Astrocyte (in vitro differentiated cells and primary cell): ENCODE results near the gene TBC1D8.

Source experiments
- CTCF ChIP-seq: IDR thresholded peaks from 2 replicates; pipeline ENCODE4 v1.5.1; 2011; ENCODE audit warnings: low read depth, mild to moderate bottlenecking, inconsistent platforms, low read length, moderate library complexity; ENCODE audit not compliant: insufficient read depth
- EZH2 ChIP-seq: IDR thresholded peaks from 2 replicates; pipeline ENCODE4 v1.6.1; 2012; ENCODE audit warnings: mild to moderate bottlenecking, low read length, inconsistent platforms; ENCODE audit not compliant: insufficient read depth

GRCh38 chr2:101116841-101117552 is 34.2 kb downstream of the TBC1D8 start:
- no peak for TF ChIP-seq CTCF
- no peak for TF ChIP-seq EZH2
